ENCODE data around the gene BEAN1.
"Not testable (repeated sequence)": the region's sequence is repeated elsewhere in the genome, so short reads cannot be mapped to it uniquely, and the experiment has no call there.

The BEAN1 gene

DNA sequence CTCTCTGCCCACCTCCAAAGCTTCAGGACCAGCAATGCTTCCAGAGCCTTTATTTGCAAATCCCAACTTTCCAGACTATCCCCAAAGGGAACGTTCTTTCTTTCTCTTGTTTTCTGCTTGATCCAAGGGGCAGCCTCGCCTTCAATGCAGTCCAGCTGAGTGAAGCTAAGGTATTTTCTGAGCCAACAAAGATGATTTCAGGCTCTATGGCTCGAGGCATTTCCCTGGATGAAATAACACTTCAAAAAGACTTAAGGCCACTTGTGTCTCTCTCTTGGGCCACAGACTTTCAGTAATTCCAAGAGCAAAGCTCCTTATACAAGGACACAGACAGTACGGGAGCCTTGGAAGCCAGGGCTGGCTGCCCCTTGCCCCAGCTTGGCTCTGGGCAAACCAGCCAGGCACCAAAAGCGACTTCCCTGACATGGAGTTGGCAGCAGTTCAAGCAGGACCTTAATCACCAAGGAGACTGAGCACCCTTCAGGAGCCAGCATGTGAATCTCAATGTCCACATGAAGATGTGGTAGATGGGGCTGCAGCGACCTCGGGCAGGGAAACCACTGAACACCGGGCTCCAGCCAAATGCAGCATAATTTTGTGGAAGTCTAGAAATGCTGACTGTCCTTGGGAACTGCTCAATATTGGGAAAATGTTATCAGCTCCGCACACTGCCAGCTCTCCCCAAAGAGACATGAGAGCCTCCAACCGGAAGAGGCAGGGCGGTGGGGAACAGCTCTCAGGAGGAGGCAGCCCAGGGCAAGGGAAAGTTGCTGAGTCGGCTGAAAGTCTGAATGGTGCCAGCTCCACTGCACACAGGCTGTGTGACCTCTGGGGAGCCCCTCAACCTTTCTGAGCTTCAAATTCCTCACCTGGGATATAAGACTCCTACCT is 83.9 kb downstream of the BEAN1 start:
- no peak for DNase-seq (ENCODE audit: low read depth)
- no peak overlapping the region for H3K4me3 ChIP-seq (ENCODE audit: low read length)
- TF ChIP-seq, protein P1, sequence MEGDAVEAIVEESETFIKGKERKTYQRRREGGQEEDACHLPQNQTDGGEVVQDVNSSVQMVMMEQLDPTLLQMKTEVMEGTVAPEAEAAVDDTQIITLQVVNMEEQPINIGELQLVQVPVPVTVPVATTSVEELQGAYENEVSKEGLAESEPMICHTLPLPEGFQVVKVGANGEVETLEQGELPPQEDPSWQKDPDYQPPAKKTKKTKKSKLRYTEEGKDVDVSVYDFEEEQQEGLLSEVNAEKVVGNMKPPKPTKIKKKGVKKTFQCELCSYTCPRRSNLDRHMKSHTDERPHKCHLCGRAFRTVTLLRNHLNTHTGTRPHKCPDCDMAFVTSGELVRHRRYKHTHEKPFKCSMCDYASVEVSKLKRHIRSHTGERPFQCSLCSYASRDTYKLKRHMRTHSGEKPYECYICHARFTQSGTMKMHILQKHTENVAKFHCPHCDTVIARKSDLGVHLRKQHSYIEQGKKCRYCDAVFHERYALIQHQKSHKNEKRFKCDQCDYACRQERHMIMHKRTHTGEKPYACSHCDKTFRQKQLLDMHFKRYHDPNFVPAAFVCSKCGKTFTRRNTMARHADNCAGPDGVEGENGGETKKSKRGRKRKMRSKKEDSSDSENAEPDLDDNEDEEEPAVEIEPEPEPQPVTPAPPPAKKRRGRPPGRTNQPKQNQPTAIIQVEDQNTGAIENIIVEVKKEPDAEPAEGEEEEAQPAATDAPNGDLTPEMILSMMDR (conservative IDR thresholded peaks at IDR 0.05; ENCODE audit: low read length), result no peak

DNA sequence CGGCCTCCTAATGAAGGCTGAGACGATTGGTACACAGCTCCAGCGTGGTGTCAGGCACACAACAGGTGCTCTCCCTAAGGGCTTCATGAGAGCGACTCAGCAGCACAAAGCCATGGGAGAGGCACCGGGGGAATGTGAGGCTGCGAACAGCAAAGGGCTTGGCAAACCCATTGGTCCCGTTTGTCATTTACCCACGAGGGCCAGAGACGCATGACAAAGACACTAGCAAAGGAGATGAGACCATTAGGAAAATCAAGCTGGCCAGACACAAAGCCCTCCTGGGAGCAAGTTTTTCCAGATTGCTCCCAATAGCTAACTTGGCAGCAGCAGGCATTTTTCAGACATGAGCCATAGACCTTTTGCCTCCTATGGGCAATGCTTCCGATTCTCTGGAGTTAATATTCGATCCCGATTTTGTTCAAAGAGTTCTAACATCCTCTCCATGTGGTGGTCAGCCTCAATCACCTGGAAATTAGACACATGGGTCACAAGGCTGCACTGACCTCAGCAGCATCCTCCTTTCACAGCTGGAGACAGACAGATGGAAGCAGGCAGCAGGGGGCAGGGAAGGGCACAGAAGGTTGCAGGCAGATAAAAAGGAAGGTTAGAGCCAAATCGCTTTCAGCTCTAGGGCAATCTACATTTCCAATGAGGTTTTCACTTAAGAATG is 84.6 kb downstream of the BEAN1 start:
- TF ChIP-seq, protein P1 (conservative IDR thresholded peaks at IDR 0.05; ENCODE audit: low read length), result peak; percentile 19
- no peak overlapping the region for H3K4me3 ChIP-seq (ENCODE audit: low read length)
- peak; percentile 86 for DNase-seq (ENCODE audit: low read depth)

DNA sequence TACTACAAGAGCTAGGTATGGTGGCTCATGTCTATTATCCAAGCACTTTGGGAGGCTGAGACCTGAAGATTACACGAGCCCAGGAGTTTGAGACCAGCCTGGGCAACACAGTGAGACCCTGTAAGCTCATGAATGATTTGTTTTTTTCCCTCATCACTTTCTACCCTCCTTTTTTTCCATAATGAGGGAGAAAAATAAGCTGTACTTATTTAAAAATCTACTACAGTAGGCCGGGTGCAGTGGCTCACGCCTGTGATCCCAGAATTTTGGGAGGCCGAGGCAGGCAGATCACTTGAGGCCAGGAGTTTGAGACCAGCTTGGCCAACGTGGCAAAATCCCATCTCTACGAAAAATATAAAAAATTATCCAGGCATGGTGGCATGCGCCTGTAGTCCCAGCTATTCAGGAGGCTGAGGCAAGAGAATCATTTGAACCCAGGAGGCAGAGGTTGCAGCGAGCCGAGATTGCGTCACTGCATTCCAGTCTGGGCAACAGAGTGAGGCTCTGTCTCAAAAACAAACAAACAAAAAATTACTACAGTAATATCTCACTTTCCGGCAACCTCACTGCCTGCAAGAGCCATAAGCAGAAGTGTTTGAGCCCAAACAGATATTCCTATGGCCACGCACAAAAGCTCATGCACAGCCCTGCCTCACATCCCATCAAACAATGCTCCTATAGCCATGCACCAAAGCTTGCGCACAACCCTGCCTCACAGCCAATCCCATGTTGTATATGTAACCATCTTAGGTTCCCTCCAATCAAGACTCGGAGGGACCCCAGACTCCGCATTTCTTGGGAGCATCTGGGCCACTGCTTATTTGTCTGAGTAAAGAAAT is 85.4 kb downstream of the BEAN1 start:
- TF ChIP-seq, protein P1 (conservative IDR thresholded peaks at IDR 0.05; ENCODE audit: low read length), result no peak
- H3K4me3 ChIP-seq (ENCODE audit: low read length), result no peak overlapping the region
- DNase-seq (ENCODE audit: low read depth), result peak; percentile 71

DNA sequence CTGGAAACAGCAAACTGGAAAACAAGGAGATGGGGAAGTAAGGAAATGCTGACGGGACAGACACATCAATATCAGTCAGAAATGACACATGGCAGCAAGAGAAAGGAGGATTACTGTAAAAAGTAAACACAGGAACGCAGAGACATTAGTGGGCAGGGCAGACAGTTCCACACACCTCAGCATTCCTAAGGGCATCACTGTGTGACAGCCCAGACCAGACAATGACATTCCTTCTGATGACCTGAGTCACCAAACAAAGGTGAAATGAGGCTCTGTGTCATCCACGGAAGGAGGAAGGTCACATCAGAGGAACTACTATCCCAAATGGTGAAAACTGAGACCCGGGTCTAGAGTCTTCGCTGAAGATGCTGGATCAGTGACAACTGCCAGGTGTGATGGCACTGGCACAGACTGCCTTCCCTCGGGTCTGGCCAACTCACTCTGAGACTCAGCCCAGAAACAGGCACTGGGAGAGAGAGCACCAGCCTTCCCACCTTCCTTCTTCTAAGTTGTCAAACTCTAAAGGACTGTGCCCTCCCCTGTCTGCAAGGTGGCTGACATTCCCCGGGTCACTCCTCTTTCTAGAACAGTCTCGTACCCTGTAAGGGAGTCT is 86.1 kb downstream of the BEAN1 start:
- no peak overlapping the region for H3K4me3 ChIP-seq (ENCODE audit: low read length)
- TF ChIP-seq, protein P1 (conservative IDR thresholded peaks at IDR 0.05; ENCODE audit: low read length), result no peak
- no peak for DNase-seq (ENCODE audit: low read depth)

DNA sequence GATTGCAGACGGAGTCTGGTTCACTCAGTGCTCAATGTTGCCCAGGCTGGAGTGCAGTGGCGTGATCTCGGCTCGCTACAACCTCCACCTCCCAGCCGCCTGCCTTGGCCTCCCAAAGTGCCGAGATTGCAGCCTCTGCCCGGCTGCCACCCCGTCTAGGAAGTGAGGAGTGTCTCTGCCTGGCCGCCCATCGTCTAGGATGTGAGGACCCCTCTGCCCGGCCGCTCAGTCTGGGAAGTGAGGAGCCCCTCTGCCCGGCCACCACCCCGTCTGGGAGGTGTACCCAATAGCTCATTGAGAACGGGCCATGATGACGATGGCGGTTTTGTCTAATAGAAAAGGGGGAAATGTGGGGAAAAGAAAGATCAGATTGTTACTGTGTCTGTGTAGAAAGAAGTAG is 87.3 kb downstream of the BEAN1 start:
- not testable (repeated sequence) for H3K4me3 ChIP-seq (ENCODE audit: low read length); DNase-seq (ENCODE audit: low read depth)

DNA sequence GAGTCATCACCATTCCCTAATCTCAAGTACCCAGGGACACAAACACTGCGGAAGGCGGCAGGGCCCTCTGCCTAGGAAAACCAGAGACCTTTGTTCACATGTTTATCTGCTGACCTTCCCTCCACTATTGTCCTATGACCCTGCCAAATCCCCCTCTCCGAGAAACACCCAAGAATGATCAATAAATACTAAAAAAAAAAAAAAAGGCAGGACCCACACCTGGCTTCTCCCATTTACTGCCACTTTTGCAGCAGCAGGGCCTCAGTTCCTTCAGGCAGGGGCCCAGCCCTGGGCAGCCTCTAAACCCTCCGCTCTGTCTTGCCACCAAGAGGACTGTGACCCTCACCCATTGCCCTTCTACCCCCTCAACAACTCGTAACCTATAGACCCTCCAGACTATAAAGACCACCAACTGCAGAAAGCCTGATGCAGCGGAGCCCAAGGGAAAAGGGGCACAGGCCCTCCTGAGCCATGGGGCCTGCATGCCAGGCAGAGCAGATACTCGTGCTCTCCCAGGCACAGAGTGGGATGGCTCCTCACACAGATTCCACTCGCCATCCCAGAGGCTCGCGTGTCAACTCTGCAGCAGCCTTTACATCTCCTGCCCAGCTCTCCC is 88.0 kb downstream of the BEAN1 start:
- DNase-seq (ENCODE audit: low read depth); H3K4me3 ChIP-seq (ENCODE audit: low read length): not testable (repeated sequence)

DNA sequence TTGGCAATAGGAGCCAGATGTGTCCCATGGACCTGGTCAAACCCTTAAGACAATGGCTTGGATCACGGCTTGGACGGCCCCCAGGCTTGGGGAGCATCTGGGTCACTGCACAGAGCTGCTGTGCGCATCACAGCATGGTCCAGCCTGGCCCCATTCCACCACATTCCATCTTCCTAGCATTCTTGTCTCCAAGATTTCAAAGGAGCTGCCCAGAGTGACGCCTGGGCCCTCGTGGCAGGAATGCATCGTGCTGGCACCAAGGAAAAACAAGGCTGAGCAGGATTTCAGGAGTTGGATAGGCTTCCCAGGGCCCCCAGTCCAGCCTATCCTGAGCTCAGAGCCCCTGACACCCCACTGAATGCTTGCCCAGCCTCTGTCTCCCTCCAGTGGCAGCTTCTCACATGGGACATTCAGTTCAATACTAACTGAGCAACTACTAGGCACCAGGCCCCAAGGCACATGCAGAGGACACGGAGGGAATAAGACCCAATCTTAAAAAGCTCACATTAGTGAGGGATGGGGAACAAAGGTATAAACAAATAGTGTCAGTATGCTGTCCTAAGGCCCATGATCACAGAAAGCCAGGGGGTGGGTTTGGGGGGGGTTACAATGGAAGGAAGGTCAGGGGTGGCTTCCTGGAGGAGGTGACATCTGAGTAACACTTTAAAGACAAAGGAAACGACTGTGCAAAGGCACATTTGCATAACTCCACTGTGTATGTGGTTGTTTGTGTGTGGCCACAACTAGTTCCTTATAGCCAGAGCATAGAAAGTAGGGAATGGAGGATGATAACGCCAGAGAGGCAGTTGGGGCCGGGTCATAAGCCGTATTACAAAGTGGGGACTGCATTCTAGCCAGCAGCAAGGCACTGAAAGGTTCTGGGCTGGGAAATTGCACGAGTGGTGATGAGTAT is 88.8 kb downstream of the BEAN1 start:
- DNase-seq (ENCODE audit: low read depth), result peak; percentile 91
- TF ChIP-seq, protein P1 (conservative IDR thresholded peaks at IDR 0.05; ENCODE audit: low read length), result peak; percentile 59
- no peak overlapping the region for H3K4me3 ChIP-seq (ENCODE audit: low read length)
